GM21737 (cell line): Measurements from ENCODE around the gene SSR1.

Experiments
- ATAC-seq: cut with Tn5 transposase; IDR thresholded peaks from one replicate; pipeline ENCODE4 v1.9.1; 2021; ENCODE audit warnings: mild to moderate bottlenecking, moderate library complexity; ENCODE audit not compliant: unreplicated experiment

Gene SSR1

DNA sequence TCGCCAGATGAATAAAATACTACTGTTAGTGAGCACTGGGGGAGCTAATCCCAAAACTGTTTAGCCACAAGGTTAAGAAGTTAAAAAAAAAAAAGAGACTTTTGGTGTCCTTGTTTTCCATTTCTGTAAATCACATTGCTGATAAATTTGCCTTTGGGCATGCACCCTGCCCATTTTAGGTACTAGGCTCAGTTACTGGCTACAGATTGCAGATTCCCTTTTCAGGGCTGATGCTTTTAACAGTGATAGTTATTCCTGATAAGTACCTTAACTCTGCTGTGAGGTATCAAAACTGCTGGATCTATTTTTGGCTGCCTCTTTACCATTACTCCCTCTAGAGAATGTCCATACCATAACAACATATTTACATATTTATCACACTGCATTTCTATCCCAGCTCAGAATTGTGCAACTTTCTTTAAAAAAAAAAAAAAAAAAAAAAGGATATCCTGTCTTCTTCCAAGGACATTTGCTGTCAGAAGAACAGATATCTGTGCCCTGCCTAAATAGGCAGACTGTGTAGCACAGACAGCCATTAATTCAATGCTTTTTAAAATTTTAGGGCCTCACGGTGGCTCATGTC is 94.5 kb downstream of the SSR1 start:
- ATAC-seq, result no peak
